Calu3 (cell line): Measurements from ENCODE around the gene FRMPD4. TPM values are rescaled to one million over a fixed set of nuclear protein-coding genes. Genes with fewer than 3 reads are reported as not detected.

Experiments used
- BruUV-seq: library from RNA; stranded (reverse); fragments of 400-500 nt; replicated peaks from 2 replicates; lab custom pipeline; 2021; lab: Mats Ljungman, UMichigan
- CTCF ChIA-PET: fragments of 300-600 bp; sonication (Branson Sonifier 250); formaldehyde crosslinking; loops from one replicate; lab custom pipeline; 2022; ENCODE audit warnings: antibody characterized with exemption; lab: Charles Lee
- DNase-seq: peaks from one replicate; pipeline ENCODE4 v3.0.0; 2022
- H3K27ac Mint-ChIP-seq: one replicate; pipeline ENCODE4 v1.8.0; 2022; ENCODE audit warnings: mixed read lengths; ENCODE audit not compliant: unreplicated experiment
- H3K27me3 Mint-ChIP-seq: one replicate; pipeline ENCODE4 v1.8.0; 2022; ENCODE audit warnings: mixed read lengths; ENCODE audit not compliant: unreplicated experiment
- H3K36me3 Mint-ChIP-seq: one replicate; pipeline ENCODE4 v1.8.0; 2022; ENCODE audit warnings: mild to moderate bottlenecking, moderate library complexity, mixed read lengths; ENCODE audit not compliant: insufficient read depth, unreplicated experiment
- H3K4me1 Mint-ChIP-seq: one replicate; pipeline ENCODE4 v1.8.0; 2022; ENCODE audit warnings: mild to moderate bottlenecking, low read depth, mixed read lengths; ENCODE audit not compliant: unreplicated experiment
- H3K4me3 Mint-ChIP-seq: one replicate; pipeline ENCODE4 v1.8.0; 2022; ENCODE audit warnings: mild to moderate bottlenecking, low read depth, moderate library complexity, mixed read lengths; ENCODE audit not compliant: unreplicated experiment
- H3K9me3 Mint-ChIP-seq: one replicate; pipeline ENCODE4 v1.8.0; 2022; ENCODE audit warnings: low read depth, mixed read lengths; ENCODE audit not compliant: unreplicated experiment
- CTCF ChIP-seq: fragments of 200-600 bp; IDR thresholded peaks from one replicate; pipeline ENCODE4 v1.8.0; 2022; ENCODE audit warnings: antibody characterized with exemption; ENCODE audit not compliant: unreplicated experiment
- intact Hi-C: fragments of 100-400 bp; cut with micrococcal nuclease; formaldehyde crosslinking; loops from one replicate; pipeline ENCODE4 v1.10.0; 2022; ENCODE audit not compliant: unreplicated experiment
- total RNA-seq: library from RNA; stranded (reverse); gene quantifications from 2 replicates; pipeline ENCODE4 v1.2.3, GENCODE V29; 2022

The FRMPD4 gene
- total RNA-seq, 1 experiment from 2014 or later, result not detected

- H3K36me3 Mint-ChIP-seq, result no peaks in the 10 kb centered on the region
- no peak overlapping the region for H3K4me3 Mint-ChIP-seq
- CTCF ChIA-PET, result no interaction called here
- intact Hi-C loops, result loop anchor here (10.0 kb wide), 1 partner anchor 237 kb away; no protein-coding TSS in a partner anchor
- no peaks in the 10 kb centered on the region for H3K9me3 Mint-ChIP-seq
- no peaks in the 10 kb centered on the region for H3K27me3 Mint-ChIP-seq
- no peak for TF ChIP-seq CTCF
- H3K4me1 Mint-ChIP-seq, result no peaks in the 10 kb centered on the region
- H3K27ac Mint-ChIP-seq, result no peak overlapping the region
- no peak for DNase-seq
- BruUV-seq, result no TSS peak
Observed at GRCh38 chrX:12322031-12322430, 183.8 kb downstream of the FRMPD4 start.

- intact Hi-C loops, result loop anchor here (10.0 kb wide), 1 partner anchor 240 kb away; no protein-coding TSS in a partner anchor
- Mint-ChIP-seq H3K9me3 (no peaks in the 10 kb centered on the region), H3K27me3 (no peaks in the 10 kb centered on the region), H3K4me1 (no peaks in the 10 kb centered on the region), H3K27ac (no peak overlapping the region), H3K36me3 (no peaks in the 10 kb centered on the region), H3K4me3 (no peak overlapping the region)
- no peak for TF ChIP-seq CTCF
- no TSS peak for BruUV-seq
- no peak for DNase-seq
- CTCF ChIA-PET, result no interaction called here
Observed at GRCh38 chrX:12325171-12325570, 186.9 kb downstream of the FRMPD4 start.

- Mint-ChIP-seq H3K4me1 (no peaks in the 10 kb centered on the region), H3K27ac (no peak overlapping the region), H3K9me3 (no peaks in the 10 kb centered on the region), H3K4me3 (no peak overlapping the region), H3K36me3 (no peaks in the 10 kb centered on the region), H3K27me3 (no peaks in the 10 kb centered on the region)
- no TSS peak for BruUV-seq
- intact Hi-C loops, result loop anchor here (10.0 kb wide), 1 partner anchor 243 kb away; no protein-coding TSS in a partner anchor
- no peak for DNase-seq
- no peak for TF ChIP-seq CTCF
- CTCF ChIA-PET, result interaction anchor here (0.7 kb wide), 1 partner anchor 362 kb away, joined by 5 read pairs; no protein-coding TSS in a partner anchor
Observed at GRCh38 chrX:12327836-12328235, 189.6 kb downstream of the FRMPD4 start.

- no peak for TF ChIP-seq CTCF
- intact Hi-C loops, result loop anchor here (10.0 kb wide), 1 partner anchor 245 kb away; no protein-coding TSS in a partner anchor
- Mint-ChIP-seq H3K27ac (no peak overlapping the region), H3K27me3 (no peaks in the 10 kb centered on the region), H3K36me3 (no peaks in the 10 kb centered on the region), H3K4me1 (no peaks in the 10 kb centered on the region), H3K9me3 (no peaks in the 10 kb centered on the region), H3K4me3 (no peak overlapping the region)
- DNase-seq, result no peak
- CTCF ChIA-PET, result interaction anchor here (0.7 kb wide), 1 partner anchor 18 kb away, joined by 5 read pairs; no protein-coding TSS in a partner anchor
- no TSS peak for BruUV-seq
Observed at GRCh38 chrX:12329476-12329875, 191.2 kb downstream of the FRMPD4 start.
